A549 treated with dexamethasone at 1 μM for 4 hours (cell line): ENCODE measurements around the gene TFDP2. TPM values are rescaled to one million over a fixed set of nuclear protein-coding genes. Genes with fewer than 3 reads are reported as not detected.

ENCODE experiments used
- total RNA-seq: library from RNA; stranded (reverse); fragments of 200-300 nt; extraction: Qiagen RNA extraction; gene quantifications from 5 replicates; pipeline ENCODE4 v1.2.3, GENCODE V29; 2022

The TFDP2 gene
- 15.9 to 22.3 TPM (median 17.1 TPM) in 5 replicates for total RNA-seq

GRCh38 chr3:142148792-142149672 is at the start of gene TFDP2:
Gene TFDP2, minus strand, starts transcription at chr3:142149544. Its CDS starts 47,795 bp downstream, at chr3:142101749.

Other genes with a start within 250 kb of the TFDP2 start
- 3.9 to 8.8 TPM (median 7.3 TPM) in 5 replicates for gene GK5, start 76.0 kb upstream of the TFDP2 start, total RNA-seq